Right hindlimb (tissue), 1 donor: ENCODE measurements around the gene CSNK1D.

Experiments
- DNase-seq: peaks from one replicate; pipeline ENCODE4 v3.0.0-alpha.2; 2018

The CSNK1D gene

DNA sequence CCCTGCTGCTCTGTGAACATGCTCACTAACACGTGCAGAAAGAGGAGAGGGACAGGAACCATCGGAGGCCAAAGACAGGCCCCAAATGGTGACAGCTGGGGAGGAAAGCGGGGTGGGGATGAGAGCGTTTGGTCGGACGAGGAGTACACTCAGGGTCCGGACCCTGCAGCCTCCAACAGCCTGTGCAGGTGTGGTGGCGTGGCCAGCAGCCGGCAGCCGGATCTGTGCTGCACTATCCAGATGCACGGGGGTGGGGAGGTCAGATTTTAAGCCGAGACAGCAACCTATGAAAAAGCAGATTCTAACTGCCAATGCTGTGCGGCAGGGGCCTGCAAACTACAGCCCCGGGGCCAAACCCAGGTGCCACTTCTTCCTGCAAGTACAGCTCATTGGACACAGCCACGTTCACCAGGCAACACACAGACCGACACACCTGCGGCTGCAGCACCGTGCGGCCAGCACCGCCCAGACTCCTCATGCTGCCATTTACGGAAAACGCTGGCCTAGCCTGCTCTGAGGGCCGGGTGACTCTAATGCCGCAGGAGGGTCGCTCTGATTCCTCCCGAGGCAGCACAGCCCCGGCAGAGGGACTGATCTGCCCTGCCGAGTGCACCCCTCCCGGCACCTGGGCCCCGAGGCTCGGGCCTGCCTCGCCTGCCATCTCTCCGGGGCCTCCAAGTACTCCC, 23.5 kb downstream of the CSNK1D start:
- DNase-seq = no peak

DNA sequence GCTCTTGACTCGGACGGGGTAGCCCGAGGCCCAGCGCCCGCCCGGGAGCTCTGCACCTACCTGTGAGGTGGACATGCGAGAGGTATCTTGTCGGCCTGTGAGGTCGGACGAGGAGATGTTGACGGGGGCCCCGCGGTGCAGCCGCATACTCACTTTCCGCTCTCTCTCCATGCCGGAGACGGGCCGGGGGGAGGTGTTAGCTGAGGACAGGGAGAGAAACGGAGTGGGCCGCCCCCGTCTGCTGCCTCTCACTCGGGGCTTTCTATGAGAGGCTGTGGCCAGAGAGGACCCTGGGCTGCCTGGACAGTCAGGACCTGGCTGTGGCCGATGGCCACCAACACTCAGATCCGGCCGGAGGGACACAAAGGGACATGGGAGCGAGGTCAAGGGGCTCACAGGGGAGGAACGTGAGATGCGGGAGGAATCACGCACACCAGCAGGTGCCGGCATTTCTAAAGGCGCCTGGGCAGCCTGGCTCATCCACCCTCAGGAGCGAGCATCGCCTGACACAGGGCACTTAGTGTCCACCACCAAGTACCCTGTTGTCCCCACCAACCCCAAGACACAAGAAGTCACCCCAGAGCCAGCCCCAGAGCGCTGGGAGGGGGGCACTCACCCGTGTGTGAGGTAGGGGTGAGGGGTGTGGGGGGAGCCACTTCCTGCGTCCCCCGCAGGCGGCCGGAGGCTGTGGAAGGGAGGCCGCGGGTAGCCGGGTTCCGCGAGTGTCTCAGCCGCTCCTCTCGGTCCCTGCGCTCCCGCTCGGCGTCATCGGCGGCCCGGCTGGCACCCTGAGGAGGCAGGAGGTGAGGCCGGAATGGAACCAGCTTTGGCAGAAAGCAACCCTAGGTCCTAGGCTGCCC, 24.5 kb downstream of the CSNK1D start:
- no peak for DNase-seq

DNA sequence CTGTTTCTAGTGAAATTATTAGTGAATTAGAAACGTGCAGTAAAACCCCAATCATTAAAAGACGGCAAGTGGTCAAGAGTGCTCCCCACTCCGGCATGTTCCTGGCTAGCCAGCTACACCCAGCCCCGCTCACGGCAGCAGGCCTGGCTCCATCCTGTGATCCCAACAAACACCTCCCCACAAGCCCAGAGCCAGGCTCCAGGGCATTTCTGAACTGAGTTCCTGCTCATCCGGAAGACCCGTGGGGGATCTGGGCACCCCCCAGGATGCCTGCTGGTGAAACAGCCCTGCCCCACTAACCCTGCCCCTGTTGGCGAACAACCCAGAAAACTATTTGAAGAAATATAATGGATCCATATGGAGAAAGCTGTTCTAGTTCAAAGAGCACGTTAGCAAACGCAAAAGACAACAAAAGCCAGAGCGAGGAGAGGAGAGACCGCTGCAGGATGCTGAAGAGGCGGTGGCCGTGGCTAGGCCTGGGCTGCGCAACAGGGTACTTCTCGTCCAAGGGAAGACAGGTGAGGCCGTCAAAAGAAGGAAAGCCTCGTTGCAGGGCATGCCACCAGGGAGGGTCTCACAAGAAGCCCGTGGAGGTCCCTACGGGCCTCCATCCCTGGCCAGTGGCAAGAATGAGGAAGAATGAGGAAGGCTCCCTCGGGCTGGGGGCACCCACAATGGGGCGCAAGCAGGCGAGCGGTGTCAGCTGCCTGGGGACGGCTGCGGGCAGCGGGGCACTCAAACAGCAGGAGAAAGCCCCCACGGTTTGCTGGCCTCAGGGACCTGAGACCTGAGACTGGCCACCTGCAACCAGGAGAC, 25.4 kb downstream of the CSNK1D start:
- DNase-seq = no peak

DNA sequence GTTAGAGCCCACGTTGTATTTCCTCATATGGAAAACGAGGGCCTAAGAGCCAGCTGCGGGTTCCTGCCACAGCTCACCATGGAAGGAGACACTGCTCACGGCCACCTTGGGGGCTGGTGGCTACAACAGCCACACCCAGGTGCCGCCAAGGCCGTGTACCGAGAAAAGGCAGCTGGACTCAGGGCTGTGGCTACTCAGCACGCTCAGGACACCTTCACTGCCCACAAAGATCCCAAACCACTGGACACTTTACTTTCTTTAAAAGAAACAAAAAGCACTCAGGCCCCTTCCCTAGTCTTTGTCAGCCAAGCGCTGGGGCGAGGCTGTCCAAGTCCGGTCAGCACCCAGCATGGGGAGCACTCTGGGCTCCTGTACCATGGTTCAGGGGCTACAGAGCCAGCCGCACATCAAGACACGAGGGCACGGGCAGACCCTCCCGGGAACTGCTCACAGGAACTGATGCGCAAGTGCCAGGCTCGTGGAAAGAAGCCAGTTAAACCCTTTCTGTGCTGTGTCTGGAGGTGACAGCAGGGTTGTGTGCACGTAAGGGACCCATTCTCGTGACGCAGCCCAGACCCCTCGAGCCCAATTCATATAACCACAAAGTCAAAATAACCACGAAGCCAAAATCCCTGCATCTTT, 26.2 kb downstream of the CSNK1D start:
- DNase-seq = no peak

DNA sequence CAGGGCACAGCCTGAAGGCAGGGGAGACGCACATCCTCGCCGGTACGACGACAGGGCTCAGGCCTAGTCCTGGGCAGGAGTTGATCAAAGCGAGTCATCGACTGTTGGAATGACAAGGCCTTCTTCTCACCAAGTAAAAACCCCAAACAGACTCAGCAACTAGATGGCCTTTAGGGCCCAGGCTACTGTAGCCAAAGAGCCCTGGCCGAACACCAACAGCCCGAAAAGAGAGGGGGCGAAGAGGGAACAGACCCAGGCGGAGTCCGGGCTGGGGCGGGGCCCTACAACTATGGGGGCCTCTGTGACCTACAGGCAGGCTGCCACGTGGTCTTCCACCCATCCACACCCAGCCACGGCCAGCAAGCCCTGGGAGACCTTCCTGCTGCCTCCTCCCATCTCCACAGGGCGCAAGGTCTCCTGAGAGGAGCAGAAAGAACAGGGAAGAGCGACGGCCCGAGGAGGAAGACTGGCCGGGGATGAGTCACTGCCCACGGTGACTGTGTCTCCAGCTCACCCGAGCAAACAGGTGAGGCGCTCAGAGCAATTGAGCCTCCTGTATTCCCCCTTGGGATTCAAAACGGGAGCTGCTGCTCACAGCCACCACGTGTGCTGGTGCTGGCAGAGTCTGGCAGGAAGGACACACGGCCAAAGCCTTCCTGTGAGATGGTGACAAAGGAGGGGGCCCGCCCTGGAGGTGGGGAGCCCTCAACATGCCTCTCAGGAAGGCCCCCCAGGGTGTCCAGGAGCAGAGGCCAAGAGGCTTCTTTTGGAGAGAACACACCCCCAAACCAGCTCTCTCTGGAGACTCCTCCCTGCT, 26.9 kb downstream of the CSNK1D start:
- no peak for DNase-seq

DNA sequence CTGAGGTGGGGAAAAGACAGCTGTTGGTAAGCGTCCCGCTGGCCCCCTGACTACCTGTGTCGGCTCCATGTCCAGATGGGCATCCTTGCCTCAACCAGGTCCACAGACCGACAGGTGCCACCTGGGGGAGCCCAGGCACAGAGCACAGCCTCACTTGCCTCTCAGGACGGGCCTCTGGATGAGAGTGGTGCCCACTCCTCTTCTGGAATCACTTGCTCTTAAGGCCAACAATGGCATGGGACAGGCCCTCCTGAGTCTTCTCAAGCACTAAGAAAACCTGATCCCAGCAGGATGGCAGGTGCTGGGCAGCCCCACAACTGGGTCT, 27.5 kb downstream of the CSNK1D start:
- no peak for DNase-seq

DNA sequence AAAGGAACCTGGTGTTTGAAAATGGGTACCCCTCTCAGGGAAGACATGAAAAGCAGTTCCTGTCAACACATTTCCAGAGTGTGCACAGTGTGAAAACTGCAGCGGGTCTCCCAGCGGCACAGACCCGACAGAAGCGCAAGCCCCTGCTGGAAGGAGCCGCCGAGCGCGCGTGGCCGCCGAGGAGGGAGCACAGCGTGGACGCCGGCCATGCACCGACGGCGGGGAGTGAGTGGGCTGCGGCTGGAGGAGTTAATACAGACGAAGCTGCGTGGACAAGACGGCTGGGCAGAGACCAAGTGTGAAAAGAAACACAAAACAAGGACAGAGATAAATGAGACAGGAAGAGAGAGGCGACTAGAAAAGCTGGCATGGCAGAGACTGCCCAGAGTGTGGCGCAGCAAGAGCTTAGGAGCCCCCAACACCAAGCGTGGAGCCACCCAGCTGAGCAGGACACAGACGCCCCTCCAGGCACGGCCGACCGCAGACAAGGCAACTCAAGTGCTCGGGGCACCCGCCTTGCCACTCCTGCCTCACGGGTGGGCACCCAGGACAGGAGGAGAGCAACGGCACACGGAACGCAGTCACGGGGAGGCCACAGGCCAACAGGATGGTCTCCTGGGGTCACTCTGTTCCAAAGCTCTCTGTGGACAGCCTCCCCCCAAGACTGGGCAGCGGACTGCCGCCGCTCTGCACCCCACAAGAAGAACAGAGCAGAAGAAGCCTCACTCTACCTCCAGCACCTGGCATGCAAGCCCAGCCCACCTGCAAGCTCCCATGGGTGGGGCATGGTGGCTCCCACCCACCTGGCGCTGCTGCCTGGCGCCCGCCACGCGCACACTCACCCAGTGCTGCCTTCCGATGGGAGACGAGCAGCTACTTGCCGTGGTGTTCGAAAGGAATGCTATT, 28.1 kb downstream of the CSNK1D start:
- DNase-seq = no peak

DNA sequence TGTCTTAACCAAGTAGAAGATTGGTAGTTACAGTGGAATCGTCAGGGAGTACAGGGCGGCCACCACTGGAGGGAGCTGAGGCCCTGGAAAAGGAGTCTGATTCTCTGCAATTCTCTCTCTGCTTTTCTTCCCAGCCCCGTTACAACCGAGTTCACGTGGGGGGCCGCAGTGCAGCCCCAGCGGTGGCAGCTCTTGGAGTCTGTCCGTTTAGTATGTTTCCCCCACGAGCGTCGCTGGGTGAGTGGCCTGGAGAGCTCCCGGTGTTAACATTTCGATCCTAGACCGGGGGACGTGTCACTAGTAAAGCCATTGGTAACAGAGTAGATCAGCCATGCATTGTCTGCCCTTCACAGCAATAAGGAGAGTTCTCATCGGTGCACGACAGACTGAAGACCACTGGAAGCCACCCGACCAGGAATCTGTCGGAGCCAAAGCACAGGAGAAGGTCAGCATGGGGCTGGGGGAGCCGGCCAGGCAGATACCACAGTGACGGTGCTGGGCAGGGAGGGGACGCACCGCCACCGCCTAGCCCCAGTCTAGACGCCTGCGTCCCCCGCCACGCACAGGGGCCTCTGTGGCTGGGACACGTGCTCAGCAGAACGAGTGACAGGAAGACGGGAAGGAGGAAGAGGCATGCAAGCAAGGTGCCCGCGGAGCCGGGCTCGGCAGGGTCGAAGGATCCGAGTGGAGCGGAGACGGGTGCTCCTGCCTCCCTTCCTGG, 28.9 kb downstream of the CSNK1D start:
- no peak for DNase-seq

DNA sequence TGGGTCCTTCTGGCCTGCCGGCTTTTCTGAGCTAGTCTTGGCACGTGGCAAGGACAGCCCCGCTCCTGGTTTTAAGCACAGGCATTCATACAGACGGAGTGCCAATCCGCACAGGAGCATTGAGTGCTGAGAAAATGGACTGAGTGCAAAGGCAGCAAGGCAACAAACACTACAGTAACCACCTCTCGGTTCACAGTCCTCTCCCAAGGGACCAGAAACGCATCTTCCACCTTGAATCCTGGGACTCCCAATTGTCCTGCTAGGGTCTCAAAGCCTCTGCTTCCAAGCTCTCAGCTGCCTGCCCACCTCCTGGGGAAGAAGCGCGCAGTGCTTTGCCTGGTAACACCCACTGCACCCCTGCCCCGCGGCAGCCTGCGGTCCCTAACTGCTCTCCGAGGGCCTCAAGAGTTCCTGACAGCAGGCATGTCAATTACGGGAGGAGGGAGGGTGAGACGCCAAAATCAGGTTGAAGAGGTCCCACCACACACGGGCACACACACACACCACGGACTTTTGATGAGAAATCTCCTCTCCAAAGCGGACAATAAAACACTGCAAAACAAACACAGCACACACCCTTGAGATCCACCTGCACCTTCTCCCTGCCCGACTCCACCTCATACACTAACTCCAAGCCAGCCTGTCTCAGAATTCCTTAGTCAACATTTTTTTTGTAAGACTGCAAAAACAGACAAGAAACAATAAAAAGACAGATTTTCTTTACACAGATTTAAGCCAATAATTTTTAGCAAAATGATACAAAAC, 29.7 kb downstream of the CSNK1D start:
- DNase-seq = no peak

DNA sequence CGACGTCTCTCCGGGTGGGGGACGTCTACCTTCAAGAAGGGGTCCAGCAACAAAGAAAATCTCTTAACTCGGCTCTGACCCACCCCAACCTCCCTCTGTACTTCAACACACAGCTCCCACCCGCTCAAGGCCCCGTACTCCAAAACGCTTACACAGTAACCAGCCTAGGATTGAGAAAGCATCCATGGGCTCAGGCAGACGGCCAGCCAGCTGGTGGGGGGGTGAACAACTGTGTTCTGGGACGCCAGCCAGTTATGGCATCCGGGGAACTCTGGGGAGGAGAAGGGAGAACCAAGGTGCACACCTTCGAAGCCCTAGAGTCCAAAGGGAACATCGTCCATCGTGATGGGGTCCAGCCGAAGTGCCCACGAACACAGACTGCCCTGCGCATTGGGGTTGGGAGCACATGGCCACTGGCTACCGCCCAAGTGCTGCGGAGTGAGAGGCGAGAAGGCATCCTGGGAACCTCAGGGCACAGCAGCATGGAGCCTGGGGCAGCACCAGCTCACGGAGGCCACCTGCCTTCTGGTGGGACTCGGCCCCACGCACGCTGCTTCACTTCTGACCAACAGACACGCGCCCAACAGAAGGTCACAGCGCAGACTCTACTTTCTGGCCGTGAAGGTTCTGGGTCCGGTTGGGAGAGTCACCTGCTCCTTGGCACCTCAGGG, 30.4 kb downstream of the CSNK1D start:
- DNase-seq = peak; percentile 87

DNA sequence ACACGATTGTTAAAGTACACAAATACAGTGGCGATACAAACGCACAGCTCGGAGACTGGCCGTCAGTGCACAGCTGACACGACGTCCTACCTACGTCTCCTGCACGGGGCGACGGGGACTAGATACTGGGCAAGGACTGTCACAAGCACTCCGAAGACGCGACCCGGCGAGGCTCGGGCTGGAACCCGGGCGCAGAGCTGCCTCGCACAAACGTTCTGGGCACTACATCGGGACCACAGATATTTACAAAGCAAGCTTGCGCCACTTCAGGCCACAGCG, 30.9 kb downstream of the CSNK1D start:
- no peak for DNase-seq

DNA sequence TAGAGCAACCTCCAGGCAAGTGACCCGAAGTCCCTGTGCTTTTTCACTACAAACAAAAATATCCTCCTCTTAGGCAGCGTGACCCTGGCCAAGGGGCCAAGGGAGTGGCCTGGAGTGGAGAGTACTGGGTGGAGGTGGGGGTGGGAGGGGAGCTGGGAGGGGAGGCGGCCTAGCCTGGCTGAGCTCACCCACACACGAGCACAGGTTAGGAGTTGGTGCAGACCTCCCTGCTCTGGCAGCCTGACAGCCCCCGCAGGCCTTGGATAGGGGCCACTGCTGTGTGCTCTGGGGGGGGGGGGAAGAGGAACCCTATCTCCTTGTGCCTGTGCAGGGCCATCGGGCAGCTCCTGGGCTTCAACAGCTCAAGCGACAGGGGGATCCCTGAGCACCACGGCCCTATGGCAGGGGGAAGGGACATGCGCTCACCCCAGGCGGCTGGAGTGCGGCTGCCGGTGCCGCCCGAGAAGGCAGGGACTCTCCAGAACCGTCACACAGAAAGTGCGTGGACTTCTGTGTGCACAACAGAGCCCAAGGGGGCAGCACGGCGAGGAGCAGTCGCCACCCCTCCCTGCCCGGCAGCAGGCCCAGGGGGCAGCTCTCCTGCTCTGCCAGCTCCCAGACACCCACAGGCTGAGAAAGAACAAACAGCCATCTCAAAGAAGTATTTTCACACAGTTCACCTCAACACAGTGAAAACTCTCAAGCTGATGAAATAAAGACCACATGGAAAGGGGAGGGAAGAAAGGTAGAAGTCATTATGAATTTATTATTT, 31.4 kb downstream of the CSNK1D start:
- peak; percentile 58 for DNase-seq

DNA sequence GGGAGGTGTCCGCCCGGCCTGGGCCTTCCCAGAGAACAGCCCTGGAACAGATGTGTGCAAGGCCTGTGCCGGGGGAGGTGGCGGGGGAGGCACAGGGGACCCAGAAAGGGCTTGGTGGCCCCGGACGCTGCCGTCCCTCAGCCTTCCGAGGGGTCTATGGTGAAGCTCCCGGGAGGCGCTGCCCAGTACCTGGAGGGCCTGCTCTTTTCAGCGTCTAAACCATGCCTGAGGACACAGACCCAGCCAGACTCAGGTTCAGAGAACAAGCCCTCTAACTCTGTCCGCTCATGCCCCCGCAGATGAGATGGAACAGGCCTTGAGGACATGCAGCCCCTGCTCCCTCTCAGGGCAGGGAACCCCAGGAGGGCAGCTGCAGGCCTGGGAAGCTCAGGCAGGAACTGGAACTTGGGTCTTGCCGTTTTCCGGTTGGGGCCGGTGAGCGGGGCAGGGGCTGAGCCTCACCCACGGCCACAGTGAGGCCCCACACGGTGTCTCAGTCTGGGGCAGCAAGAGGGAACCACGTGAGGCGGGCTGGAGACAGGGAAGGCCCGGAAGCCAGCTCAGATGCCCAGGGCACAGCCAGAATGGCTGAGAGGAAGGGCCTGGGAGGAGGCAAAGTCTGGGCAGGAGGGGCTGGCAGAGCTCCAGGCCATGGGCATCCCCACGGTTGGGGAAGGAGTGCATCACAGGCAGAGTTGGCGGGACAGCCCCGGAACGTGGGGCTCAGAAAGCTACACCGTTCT, 32.1 kb downstream of the CSNK1D start:
- peak; percentile 75 for DNase-seq

DNA sequence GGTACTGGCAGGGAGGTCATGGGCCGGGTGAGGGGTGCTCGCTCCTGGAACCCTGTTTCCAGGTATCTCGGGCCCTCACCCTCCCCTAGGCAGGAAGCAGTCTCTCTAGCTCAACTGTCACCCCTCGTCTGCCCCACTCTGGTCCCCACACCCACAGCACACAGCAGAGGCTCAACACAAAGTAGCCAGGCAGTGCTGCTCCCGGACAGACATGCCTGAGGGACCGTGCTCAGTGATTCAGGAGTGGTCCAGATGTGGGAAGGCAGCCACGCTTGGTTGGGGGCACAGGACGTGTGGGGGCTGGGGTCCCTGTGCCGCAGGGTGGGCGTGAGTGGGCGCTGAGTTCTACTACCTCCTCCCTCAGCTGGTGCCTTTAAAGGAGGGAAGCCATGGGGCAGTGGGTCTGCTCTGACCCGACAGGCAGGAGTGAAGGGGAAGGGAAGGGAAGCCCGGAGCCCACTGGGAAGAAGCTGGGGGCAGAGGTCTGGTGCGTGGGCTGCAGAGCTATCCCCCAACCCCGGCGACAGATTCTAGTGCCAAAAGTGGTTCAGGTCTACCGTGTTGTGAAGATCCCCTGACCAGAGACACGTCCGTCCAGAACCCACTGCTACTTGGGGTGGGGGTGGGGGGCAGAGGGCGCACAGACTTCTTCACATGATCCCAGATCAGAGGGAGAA, 32.9 kb downstream of the CSNK1D start:
- DNase-seq = no peak

DNA sequence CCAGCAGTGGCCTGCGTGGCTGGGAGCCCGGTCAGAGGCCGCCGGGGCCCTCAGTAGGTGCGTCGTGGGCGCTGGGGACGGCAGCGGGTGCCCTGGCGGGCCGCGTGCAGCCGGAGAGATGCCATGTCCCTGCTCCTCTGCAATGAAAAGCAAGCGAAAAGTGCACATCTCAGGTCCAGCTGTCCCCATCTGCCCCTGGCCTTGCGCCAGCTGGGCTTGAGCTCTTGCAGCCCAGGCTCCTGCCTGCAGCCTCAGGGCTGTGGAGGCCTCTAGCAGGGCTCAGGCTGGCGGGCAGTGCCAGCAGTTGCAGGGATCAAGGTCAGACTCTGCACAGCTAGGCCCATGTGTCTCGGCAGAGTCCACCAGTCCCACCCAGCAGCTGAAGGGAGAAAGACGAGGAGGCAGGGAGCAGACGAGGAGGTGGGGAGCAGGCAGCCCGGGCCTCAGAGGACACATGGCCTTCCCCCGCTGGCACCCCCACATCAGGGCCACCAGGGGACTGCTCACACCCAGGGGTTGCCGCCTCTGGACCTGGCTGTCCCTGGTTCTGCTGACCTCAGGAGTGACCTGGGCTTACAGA, 33.5 kb downstream of the CSNK1D start:
- peak; percentile 81 for DNase-seq

DNA sequence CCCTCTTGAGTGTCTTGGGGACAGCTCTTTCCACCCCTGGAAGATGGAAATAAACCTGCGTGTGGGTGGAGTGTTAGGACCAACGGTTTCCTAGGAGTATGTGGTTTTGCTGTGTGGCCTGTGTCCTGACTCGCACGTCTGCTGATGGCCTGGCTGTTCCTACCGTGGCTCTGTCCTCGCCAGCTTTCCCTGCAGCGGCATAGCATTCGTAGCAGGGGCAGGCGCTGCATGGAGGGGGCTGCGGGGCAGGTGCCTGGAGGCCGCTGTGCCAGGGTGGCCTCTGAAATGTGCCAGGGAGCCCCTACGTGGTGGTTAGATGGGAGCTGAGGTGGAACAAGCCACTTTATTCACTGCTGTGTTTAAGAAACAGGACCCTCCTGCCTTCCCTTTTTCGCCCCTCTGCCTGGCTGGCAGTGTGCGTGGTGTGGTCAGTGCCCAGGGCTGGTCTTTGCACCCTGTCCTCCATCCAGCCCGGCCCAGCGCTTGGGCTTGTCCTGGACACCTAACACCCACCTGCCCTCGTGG, 34.0 kb downstream of the CSNK1D start:
- peak; percentile 25 for DNase-seq
